DOHH2 (cell line): ENCODE results near the gene MPPED2.

Experiments
- H3F3A ChIP-seq: fragments of 200-600 bp; sonication (generic), shearing (Covaris generic); 2 replicates; pipeline ENCODE4 v1.6.0; 2016; ENCODE audit warnings: antibody characterized with exemption, mild to moderate bottlenecking; ENCODE audit not compliant: control insufficient read depth, insufficient read depth
- H3K27ac ChIP-seq: fragments of 200-600 bp; sonication (generic); 2 replicates; pipeline ENCODE4 v1.5.1; 2014; ENCODE audit warnings: low read depth, mild to moderate bottlenecking, low read length, moderate library complexity
- H3K27me3 ChIP-seq: fragments of 200-600 bp; sonication (generic); 2 replicates; pipeline ENCODE4 v1.6.1; 2014; ENCODE audit warnings: mild to moderate bottlenecking, low read length, mixed read lengths; ENCODE audit not compliant: control insufficient read depth
- H3K36me3 ChIP-seq: fragments of 200-600 bp; sonication (generic); 2 replicates; pipeline ENCODE4 v1.6.1; 2014; ENCODE audit warnings: mild to moderate bottlenecking, low read length, moderate library complexity, mixed read lengths; ENCODE audit not compliant: control insufficient read depth
- H3K4me1 ChIP-seq: fragments of 200-600 bp; sonication (generic); 2 replicates; pipeline ENCODE4 v1.6.1; 2014; ENCODE audit warnings: mild to moderate bottlenecking, low read length, mixed read lengths; ENCODE audit not compliant: control insufficient read depth
- H3K4me2 ChIP-seq: fragments of 200-600 bp; sonication (generic); 2 replicates; pipeline ENCODE4 v1.6.0; 2014; ENCODE audit warnings: mild to moderate bottlenecking, low read length, moderate library complexity
- H3K4me3 ChIP-seq: fragments of 200-600 bp; sonication (generic); 2 replicates; pipeline ENCODE4 v1.5.1; 2014; ENCODE audit warnings: mild to moderate bottlenecking, low read length, mixed read lengths
- H3K79me2 ChIP-seq: fragments of 200-600 bp; sonication (generic); 2 replicates; pipeline ENCODE4 v1.6.1; 2014; ENCODE audit warnings: mild to moderate bottlenecking, low read length, mixed read lengths; ENCODE audit not compliant: control insufficient read depth
- H3K9me2 ChIP-seq: fragments of 200-600 bp; sonication (generic); replicated peaks from 2 replicates; pipeline ENCODE4 v1.6.1; 2014; ENCODE audit warnings: mild to moderate bottlenecking, low read length, mixed read lengths; ENCODE audit not compliant: control insufficient read depth
- H3K9me3 ChIP-seq: fragments of 200-600 bp; sonication (generic); 2 replicates; pipeline ENCODE4 v1.6.1; 2014; ENCODE audit warnings: antibody characterized with exemption, low read length, mixed read lengths; ENCODE audit not compliant: control insufficient read depth, insufficient read depth
- H4K20me1 ChIP-seq: fragments of 200-600 bp; sonication (generic); 2 replicates; pipeline ENCODE4 v1.6.0; 2014; ENCODE audit warnings: low read depth, mild to moderate bottlenecking, antibody characterized with exemption, low read length, moderate library complexity; ENCODE audit not compliant: control insufficient read depth, insufficient read depth
- EZH2phosphoT487 ChIP-seq: fragments of 200-600 bp; sonication (generic); IDR thresholded peaks from 2 replicates; pipeline ENCODE4 v1.6.1; 2017; ENCODE audit warnings: borderline replicate concordance, mild to moderate bottlenecking, antibody characterized with exemption, low read length, moderate library complexity, mixed read lengths
- TF ChIP-seq, protein P1 (sequence below): fragments of 200-600 bp; sonication (generic); IDR thresholded peaks from one replicate; pipeline ENCODE4 v1.5.1; 2014; ENCODE audit warnings: antibody characterized with exemption, mild to moderate bottlenecking, low read depth, low read length; ENCODE audit not compliant: poor library complexity, severe bottlenecking

Gene MPPED2

GRCh38 chr11:30553521-30554110 is 32.5 kb downstream of the MPPED2 start:
- no peak overlapping the region for H3K27ac ChIP-seq
- H3F3A ChIP-seq: no peaks in the 10 kb centered on the region
- no peak overlapping the region for H3K4me3 ChIP-seq
- H3K9me2 ChIP-seq: no peaks in the 10 kb centered on the region
- H3K36me3 ChIP-seq: no peaks in the 10 kb centered on the region
- no peak for TF ChIP-seq EZH2phosphoT487
- TF ChIP-seq, protein P1, sequence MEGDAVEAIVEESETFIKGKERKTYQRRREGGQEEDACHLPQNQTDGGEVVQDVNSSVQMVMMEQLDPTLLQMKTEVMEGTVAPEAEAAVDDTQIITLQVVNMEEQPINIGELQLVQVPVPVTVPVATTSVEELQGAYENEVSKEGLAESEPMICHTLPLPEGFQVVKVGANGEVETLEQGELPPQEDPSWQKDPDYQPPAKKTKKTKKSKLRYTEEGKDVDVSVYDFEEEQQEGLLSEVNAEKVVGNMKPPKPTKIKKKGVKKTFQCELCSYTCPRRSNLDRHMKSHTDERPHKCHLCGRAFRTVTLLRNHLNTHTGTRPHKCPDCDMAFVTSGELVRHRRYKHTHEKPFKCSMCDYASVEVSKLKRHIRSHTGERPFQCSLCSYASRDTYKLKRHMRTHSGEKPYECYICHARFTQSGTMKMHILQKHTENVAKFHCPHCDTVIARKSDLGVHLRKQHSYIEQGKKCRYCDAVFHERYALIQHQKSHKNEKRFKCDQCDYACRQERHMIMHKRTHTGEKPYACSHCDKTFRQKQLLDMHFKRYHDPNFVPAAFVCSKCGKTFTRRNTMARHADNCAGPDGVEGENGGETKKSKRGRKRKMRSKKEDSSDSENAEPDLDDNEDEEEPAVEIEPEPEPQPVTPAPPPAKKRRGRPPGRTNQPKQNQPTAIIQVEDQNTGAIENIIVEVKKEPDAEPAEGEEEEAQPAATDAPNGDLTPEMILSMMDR: no peak
- H3K9me3 ChIP-seq: no peaks in the 10 kb centered on the region
- H4K20me1 ChIP-seq: no peaks in the 10 kb centered on the region
- H3K4me1 ChIP-seq: no peaks in the 10 kb centered on the region
- H3K27me3 ChIP-seq: no peaks in the 10 kb centered on the region
- no peak overlapping the region for H3K4me2 ChIP-seq
- no peaks in the 10 kb centered on the region for H3K79me2 ChIP-seq

DNA sequence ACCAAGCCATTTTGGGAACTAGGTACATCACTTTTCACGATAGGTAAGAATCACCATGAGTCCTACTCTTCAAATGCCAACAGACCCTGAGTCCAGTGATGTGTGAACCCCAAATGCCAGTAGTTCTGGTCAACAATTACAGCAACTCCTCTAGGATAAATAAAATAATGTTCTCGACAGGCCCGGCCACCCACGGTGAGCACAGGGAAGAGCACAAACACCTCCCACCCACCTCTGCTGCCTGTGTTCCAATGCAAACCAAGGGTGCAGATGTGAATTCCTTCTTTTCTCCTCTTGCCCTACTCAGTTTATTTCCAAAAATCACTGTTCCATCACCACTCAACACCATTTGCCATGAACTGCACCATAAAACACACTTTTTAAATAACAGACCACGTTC is 33.3 kb downstream of the MPPED2 start:
- no peak overlapping the region for H3K27ac ChIP-seq
- H3K9me3 ChIP-seq: no peaks in the 10 kb centered on the region
- H3F3A ChIP-seq: no peaks in the 10 kb centered on the region
- no peaks in the 10 kb centered on the region for H3K27me3 ChIP-seq
- H3K4me2 ChIP-seq: no peak overlapping the region
- H3K9me2 ChIP-seq: no peaks in the 10 kb centered on the region
- no peaks in the 10 kb centered on the region for H3K79me2 ChIP-seq
- no peak overlapping the region for H3K4me3 ChIP-seq
- no peaks in the 10 kb centered on the region for H4K20me1 ChIP-seq
- H3K36me3 ChIP-seq: no peaks in the 10 kb centered on the region
- TF ChIP-seq EZH2phosphoT487: no peak
- TF ChIP-seq, protein P1: no peak
- H3K4me1 ChIP-seq: no peaks in the 10 kb centered on the region

DNA sequence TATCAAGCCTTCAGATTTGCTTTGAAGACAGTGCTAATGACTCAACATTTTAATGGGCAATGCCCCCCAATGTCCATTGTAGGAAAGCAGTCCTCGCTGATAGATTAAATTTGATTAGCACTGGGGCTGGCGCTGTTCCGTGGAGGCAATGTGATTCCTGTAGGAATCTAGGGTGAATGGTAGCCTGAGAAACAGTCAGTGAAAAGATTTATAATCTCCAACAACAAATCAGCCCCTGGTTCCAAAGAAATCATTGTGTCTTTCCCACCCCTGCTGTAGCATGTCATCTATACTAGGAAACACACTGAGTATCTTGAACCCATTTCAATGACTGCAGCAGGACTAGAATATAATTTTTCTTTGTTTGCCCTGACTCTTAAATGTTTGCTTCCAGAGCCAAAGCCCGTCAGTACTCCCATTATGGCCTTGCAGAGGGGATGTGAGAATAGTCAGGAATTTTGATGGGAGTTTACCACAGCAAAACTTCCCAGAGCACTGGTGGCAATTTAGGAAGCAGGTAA is 36.1 kb downstream of the MPPED2 start:
- no peak overlapping the region for H3K27ac ChIP-seq
- no peaks in the 10 kb centered on the region for H3K79me2 ChIP-seq
- H3K9me2 ChIP-seq: no peaks in the 10 kb centered on the region
- no peaks in the 10 kb centered on the region for H4K20me1 ChIP-seq
- TF ChIP-seq EZH2phosphoT487: no peak
- TF ChIP-seq, protein P1: no peak
- no peaks in the 10 kb centered on the region for H3K9me3 ChIP-seq
- no peaks in the 10 kb centered on the region for H3K36me3 ChIP-seq
- H3F3A ChIP-seq: no peaks in the 10 kb centered on the region
- H3K4me1 ChIP-seq: no peaks in the 10 kb centered on the region
- H3K27me3 ChIP-seq: no peaks in the 10 kb centered on the region
- H3K4me3 ChIP-seq: no peak overlapping the region
- H3K4me2 ChIP-seq: no peak overlapping the region
